ENCODE results near the gene HAUS8. TPM values are rescaled to one million over a fixed set of nuclear protein-coding genes. Genes with fewer than 3 reads are reported as not detected.

Gene HAUS8
- polyA plus RNA-seq, 6 donors from 2014 or later: 3.9 to 11.4 (median 7.2) TPM

DNA sequence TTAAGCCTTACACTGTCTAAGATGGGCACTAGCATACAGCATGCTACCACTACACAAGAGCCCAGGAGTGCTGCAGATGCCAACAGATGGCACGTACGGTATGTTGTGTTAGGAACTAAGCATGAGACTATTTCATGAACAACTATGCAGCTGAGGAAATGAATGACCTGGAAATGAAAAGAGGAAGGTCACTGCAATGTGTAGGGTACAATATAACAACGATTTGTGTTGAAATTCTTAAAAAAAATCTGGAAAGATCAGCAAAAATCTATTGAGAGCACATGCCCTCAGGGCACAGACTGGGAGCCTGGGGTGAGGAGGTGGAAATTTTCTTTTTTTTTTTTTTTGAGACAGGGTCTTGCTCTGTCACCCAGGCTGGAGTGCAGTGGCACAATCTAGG, 14.4 kb downstream of the HAUS8 start:
- Mint-ChIP-seq H3K4me3 (no peak overlapping the region), H3K9me3 (peaks cover 0 to 32% (median 20%) of the 10 kb centered on the region in 7 donors), H3K27ac (no peak overlapping the region), H3K36me3 (peaks cover 40 to 41% of the 10 kb centered on the region in 2 donors), H3K27me3 (no peaks in the 10 kb centered on the region), H3K4me1 (peaks cover 14 to 18% (median 16%) of the 10 kb centered on the region in 3 donors)
- DNase-seq (no peak), ATAC-seq (ENCODE audit: low read depth in 2 of 2) (no peak)

DNA sequence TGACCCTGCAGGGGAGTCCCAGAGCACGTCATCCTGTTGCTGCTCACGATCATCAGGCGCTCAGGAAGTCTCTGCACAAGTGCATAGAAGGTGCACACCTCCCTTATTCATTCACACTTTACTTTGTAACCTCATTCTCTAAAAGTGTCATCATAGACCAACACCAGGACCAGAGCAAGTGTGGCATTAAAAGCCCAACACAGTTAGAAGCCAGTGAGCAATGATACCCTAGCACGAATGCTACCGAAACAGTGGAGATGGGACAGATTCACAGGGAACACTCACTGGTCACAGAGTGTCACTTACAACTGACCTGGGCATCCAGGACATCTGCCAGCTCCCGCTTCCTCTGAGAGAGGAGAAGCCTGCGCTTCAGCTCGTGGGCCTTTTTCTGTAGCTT, 17.0 kb downstream of the HAUS8 start:
- H3K36me3 Mint-ChIP-seq: peaks cover 33 to 36% of the 10 kb centered on the region in 2 donors

DNA sequence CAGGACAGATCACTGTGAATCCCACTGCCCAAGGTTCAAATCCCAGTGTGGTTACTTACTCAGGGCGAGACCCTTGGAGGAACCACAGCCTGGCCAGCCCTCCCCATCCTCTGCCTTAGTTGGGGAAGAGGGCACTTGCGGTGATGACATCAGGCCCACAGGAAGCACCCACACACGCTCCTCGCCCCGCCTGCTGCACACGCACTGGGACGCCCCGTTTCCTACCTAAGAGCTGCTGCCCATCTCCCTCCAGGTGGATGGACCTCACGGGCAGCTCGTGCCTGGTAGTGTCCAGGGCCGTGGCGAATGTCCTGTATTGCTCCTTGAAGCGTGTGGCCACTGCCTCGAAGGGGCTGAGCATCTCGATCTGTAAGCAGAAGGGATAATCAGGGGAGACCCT, 19.6 kb downstream of the HAUS8 start:
- H3K27me3 Mint-ChIP-seq: no peaks in the 10 kb centered on the region
- no peak overlapping the region for H3K27ac Mint-ChIP-seq
- no peaks in the 10 kb centered on the region for H3K4me1 Mint-ChIP-seq
- peaks cover 38 to 42% of the 10 kb centered on the region in 2 donors for H3K36me3 Mint-ChIP-seq
- ATAC-seq (ENCODE audit: low read depth in 2 of 2): no peak
- DNase-seq: no peak
- peaks cover 0 to 32% (median 20%) of the 10 kb centered on the region in 7 donors for H3K9me3 Mint-ChIP-seq
- H3K4me3 Mint-ChIP-seq: no peak overlapping the region

More for the DNA sequence above, 17.0 kb downstream of the HAUS8 start:
- Mint-ChIP-seq H3K9me3 (peaks cover 0 to 32% (median 20%) of the 10 kb centered on the region in 7 donors), H3K27me3 (no peaks in the 10 kb centered on the region), H3K4me3 (no peak overlapping the region), H3K4me1 (peaks cover 0 to 3% (median 2%) of the 10 kb centered on the region in 3 donors), H3K27ac (peak overlapping the region in 1 of 6 donors; percentile 57)
- no peak for DNase-seq
- no peak for ATAC-seq (ENCODE audit: low read depth in 2 of 2)

DNA sequence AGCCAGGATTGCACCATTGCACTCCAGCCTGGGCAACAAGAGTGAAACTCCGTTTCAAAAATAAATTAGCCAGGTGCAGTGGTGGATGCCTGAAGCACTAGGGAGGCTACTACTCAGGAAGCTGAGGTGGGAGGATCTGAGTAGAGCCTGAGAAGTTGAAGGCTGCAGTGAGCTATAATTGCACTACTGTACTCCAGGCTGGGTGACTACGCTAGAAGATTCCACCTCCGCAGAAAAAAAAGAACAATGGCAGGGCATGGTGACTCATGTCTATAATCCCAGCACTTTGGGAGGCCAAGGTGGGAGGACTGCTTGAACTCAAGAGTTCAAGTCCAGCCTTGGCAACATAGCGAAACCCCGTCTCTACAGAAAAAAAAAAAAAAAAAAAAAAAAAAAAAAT, 20.5 kb downstream of the HAUS8 start:
- Mint-ChIP-seq H3K9me3 (peaks cover 0 to 29% (median 20%) of the 10 kb centered on the region in 7 donors), H3K4me3 (no peak overlapping the region), H3K27ac (no peak overlapping the region), H3K4me1 (no peaks in the 10 kb centered on the region), H3K36me3 (peaks cover 31 to 34% of the 10 kb centered on the region in 2 donors), H3K27me3 (no peaks in the 10 kb centered on the region)
- ATAC-seq (ENCODE audit: low read depth in 2 of 2): no peak
- no peak for DNase-seq

DNA sequence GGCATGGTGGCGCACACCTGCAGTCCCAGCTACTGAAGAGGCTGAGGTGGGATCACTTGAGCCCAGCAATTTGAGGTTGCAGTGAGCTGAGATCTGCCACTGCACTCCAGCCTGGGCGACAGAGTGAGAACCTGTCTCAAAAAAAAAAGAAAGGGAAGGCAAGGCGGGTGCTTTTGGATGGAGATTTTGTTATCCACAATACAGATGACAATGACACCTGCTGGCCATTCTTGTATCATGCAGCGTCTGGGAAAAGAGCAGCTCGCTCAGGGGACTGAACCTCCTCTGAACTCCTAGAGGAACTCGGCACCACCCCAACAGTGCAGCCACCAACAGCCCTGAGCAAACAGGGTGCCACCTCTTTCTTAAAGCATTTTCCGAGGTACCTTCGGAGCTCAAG, 22.8 kb downstream of the HAUS8 start:
- Mint-ChIP-seq H3K27ac (no peak overlapping the region), H3K27me3 (no peaks in the 10 kb centered on the region), H3K9me3 (peaks cover 0 to 6% (median 0%) of the 10 kb centered on the region in 7 donors), H3K4me1 (no peaks in the 10 kb centered on the region), H3K36me3 (peaks cover 9 to 11% of the 10 kb centered on the region in 2 donors), H3K4me3 (no peak overlapping the region)
- DNase-seq: no peak
- ATAC-seq (ENCODE audit: low read depth in 2 of 2): no peak

DNA sequence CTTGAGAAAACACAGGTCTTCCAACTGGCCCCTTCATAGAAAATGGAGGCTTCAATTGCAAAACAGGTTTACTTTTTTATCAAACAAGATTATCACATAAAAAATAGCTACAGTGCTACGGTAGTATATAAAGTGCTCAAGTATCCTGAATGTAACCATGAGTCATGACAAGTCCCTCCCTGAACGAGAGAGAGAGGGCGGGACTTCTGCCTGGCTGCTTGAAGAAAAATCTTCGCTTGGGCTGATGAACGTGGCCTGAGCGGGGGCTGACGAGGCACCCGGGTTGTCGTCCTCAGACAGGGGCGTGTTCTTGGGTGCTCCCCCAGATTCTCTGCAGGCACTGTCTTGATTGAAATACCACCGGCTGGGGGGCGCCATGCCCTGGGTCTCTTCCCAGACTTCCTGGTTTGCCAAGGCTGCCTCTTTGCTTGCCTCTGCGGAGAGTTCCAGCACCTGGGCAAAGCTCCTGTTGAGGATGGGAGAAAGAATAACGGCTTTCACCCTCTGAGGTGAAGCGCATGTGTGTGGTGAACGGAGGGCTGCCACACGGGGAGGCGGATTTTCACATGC, 25.5 kb downstream of the HAUS8 start:
- Mint-ChIP-seq H3K36me3 (peaks cover 4 to 9% of the 10 kb centered on the region in 2 donors), H3K27me3 (no peaks in the 10 kb centered on the region), H3K4me3 (no peak overlapping the region), H3K27ac (peak overlapping the region in 3 of 6 donors; percentile 44 to 83 (median 76)), H3K4me1 (no peaks in the 10 kb centered on the region), H3K9me3 (no peaks in the 10 kb centered on the region)
- DNase-seq: no peak
- ATAC-seq (ENCODE audit: low read depth in 2 of 2): no peak

DNA sequence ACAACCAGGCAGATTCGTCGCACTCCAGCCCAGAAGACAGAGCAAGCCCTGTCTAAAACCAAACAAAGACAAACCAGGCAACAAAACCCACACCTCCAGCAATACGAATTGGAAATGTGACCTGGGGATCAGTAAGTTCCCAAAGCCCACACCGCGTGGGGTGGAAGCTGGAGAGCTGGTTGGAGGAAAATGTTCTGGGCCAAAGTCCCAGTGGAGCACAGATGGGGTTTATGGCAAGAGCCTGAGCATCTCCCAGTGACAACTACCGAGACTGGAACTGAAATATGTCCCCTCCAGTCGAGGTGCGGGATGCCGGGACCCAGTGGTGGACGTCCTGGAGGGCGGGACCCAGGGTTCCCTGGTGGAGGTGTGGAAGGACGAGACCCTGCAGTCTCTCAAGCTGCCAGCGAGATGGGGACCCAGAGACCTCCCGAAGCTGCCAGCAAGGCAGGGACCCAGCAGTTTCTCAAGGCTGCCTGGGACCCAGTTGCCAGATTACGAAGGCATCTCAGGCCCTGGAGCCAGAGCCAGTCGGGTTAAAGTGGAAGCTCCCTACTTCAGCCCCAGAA, 26.3 kb downstream of the HAUS8 start:
- ATAC-seq (ENCODE audit: low read depth in 2 of 2) (no peak), DNase-seq (no peak)
- Mint-ChIP-seq H3K36me3 (peaks cover 4 to 9% of the 10 kb centered on the region in 2 donors), H3K27ac (no peak overlapping the region), H3K4me3 (no peak overlapping the region), H3K4me1 (no peaks in the 10 kb centered on the region), H3K27me3 (no peaks in the 10 kb centered on the region), H3K9me3 (no peaks in the 10 kb centered on the region)

DNA sequence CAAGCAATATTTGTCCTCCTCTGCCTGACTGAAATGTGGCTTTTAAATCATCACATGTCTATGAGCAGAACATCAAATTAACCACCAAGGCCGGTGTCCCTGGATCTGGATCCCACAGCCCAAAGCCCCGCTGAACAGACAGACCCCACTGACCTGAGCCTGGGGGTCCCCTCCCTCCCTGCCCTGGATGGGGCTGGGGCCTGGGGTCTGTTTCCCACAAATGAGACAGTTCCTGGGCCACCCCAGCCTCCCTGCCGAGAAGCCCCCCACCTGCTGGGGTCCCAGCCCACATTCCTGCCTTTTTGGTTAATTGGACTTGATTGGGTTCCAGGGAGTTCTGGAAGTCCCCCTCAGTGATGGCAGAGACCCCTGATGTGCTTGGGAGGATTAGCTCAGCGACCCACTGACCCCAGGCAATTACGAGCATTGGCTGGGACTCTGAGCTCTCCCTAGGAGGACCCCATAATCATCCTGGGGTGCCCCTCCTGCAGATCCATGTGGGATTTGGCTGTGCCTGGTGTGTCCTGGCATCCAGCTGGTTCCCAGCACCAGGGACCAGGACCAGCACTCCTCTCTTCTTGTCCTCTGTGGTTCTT, 29.2 kb downstream of the HAUS8 start:
- ATAC-seq (ENCODE audit: low read depth in 2 of 2): no peak
- H3K36me3 Mint-ChIP-seq: peaks cover 0 to 1% of the 10 kb centered on the region in 2 donors
- no peaks in the 10 kb centered on the region for H3K9me3 Mint-ChIP-seq
- peaks cover 0 to under 1% (median 0%) of the 10 kb centered on the region in 3 donors for H3K4me1 Mint-ChIP-seq
- H3K27me3 Mint-ChIP-seq: peaks cover 0 to 8% (median 3%) of the 10 kb centered on the region in 3 donors
- no peak for DNase-seq
- H3K27ac Mint-ChIP-seq: peak overlapping the region in 1 of 6 donors; percentile 11
- no peak overlapping the region for H3K4me3 Mint-ChIP-seq

DNA sequence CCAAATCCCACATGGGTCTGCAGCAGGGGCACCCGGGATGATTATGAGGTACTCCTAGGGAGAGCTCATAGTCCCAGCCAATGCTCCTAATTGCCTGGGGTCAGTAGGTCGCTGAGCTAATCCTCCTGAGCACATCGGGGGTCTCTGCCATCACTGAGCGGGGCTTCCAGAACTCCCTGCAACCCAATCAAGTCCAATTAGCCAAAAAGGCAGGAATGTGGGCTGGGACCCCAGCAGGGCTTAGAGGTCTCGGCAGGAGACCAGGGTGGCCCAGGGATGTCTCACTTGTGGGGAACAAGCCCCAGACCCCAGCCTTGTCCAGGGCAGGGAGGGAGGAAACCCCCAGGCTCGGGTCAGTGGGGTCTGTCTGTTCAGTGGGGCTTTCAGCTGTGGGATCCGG, 31.5 kb downstream of the HAUS8 start:
- ATAC-seq (ENCODE audit: low read depth in 2 of 2) (no peak), DNase-seq (no peak)
- Mint-ChIP-seq H3K4me1 (peaks cover 0 to 5% (median 0%) of the 10 kb centered on the region in 3 donors), H3K27ac (peak overlapping the region in 1 of 6 donors; percentile 91), H3K9me3 (no peaks in the 10 kb centered on the region), H3K27me3 (peaks cover 0 to 16% (median 14%) of the 10 kb centered on the region in 3 donors), H3K4me3 (no peak overlapping the region), H3K36me3 (no peaks in the 10 kb centered on the region)

DNA sequence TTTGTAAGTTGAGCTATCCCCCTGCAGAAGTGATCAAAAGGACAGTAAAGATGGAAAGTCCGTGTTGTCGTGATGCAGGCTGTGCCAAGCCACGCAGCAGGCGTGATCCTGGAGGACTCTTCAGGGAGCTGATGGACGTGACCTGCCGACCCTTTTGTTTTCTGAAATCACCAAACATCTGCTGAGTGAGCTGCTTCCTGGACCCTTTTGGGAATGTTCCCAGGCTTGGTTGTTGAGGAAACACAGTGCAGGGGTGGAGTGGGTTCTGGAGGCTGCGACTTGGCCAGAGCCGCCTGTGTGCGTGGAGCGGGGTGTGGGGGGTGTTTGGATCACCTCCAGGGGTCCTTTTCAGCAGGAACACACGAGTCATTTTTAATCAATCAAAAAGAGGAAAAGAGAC, 33.3 kb downstream of the HAUS8 start:
- no peak overlapping the region for H3K27ac Mint-ChIP-seq
- H3K36me3 Mint-ChIP-seq: no peaks in the 10 kb centered on the region
- no peak for DNase-seq
- no peak overlapping the region for H3K4me3 Mint-ChIP-seq
- peaks cover 0 to 24% (median 22%) of the 10 kb centered on the region in 3 donors for H3K27me3 Mint-ChIP-seq
- H3K9me3 Mint-ChIP-seq: no peaks in the 10 kb centered on the region
- no peak for ATAC-seq (ENCODE audit: low read depth in 2 of 2)
- H3K4me1 Mint-ChIP-seq: peaks cover 0 to 5% (median 0%) of the 10 kb centered on the region in 3 donors

DNA sequence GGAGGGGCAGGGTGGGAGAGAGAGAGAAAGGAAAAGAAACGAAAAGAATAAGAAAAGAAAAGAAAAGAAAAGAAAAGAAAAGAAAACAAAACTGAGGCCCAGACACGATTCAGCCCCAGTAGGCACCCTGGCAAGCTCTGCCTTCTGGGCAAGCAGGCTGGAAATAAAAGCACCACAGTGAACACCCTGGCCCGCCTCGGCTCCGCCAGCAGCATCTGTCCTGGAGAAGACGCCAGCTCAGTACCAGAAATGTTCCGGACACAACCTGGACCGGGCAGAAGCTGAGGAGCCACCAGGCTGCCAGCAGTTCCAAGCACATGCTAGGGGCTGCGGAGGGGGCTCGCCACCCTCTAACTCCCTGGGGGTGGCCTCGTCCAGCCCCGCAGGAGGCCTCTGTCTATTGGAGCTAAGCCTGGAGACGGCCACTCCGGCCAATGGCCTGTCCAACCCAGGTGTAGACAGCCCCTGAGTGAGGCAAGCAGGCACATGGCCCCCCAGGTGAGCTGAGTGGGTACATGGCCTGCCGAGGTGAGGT, 37.2 kb downstream of the HAUS8 start:
- no peaks in the 10 kb centered on the region for H3K9me3 Mint-ChIP-seq
- ATAC-seq (ENCODE audit: low read depth in 2 of 2): no peak
- H3K4me1 Mint-ChIP-seq: peaks cover 0 to 5% (median 3%) of the 10 kb centered on the region in 3 donors
- H3K27ac Mint-ChIP-seq: no peak overlapping the region
- no peak for DNase-seq
- H3K4me3 Mint-ChIP-seq: no peak overlapping the region
- no peaks in the 10 kb centered on the region for H3K36me3 Mint-ChIP-seq
- peaks cover 0 to 48% (median 29%) of the 10 kb centered on the region in 3 donors for H3K27me3 Mint-ChIP-seq

DNA sequence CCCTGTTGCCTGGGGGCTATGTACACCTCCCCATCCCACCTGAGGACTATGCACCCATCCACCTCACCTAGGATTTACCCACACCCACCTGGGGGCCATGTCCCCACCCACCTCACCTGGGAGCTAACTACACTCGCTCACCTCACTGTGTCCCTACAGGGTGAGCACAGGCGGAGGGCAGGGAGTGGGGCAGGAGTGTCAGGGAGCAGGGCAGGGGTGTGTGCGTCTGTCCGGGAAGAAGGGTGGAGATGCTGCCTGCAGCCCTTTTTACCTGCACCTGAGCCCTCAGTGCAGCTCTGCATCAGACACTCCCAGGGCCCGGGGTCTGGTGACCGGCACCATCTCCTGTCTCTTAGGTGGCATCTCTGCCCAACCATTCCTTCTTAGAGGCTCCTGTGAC, 38.1 kb downstream of the HAUS8 start:
- no peak overlapping the region for H3K27ac Mint-ChIP-seq

DNA sequence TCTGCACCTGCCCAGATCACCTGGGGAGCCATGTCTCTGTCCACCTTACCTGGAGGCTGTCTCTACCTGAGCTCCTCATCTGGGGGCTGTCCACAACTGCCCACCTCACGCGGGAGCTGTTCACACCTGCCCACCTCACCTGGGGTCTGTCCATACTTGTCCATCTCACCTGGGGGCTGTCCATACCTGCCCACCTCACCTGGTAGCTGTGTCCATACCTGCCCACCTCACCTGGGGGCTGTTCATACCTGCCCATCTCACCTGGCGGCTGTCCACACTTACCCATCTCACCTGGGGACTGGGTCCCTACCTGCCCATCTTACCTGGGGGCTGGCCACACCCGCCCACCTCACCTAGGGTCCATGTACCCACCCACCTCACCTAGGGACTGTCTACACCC, 38.6 kb downstream of the HAUS8 start:
- H3K27me3 Mint-ChIP-seq: peaks cover 5 to 52% (median 37%) of the 10 kb centered on the region in 3 donors
- H3K36me3 Mint-ChIP-seq: no peaks in the 10 kb centered on the region
- no peak overlapping the region for H3K27ac Mint-ChIP-seq
- no peaks in the 10 kb centered on the region for H3K9me3 Mint-ChIP-seq
- ATAC-seq (ENCODE audit: low read depth in 2 of 2) (no peak), DNase-seq (no peak)
- peaks cover 0 to 5% (median 3%) of the 10 kb centered on the region in 3 donors for H3K4me1 Mint-ChIP-seq
- H3K4me3 Mint-ChIP-seq: no peak overlapping the region

More for the DNA sequence above, 38.1 kb downstream of the HAUS8 start:
- Mint-ChIP-seq H3K9me3 (no peaks in the 10 kb centered on the region), H3K36me3 (no peaks in the 10 kb centered on the region), H3K27me3 (peaks cover 5 to 55% (median 37%) of the 10 kb centered on the region in 3 donors), H3K4me3 (no peak overlapping the region), H3K4me1 (peaks cover 0 to 5% (median 3%) of the 10 kb centered on the region in 3 donors)
- DNase-seq (no peak), ATAC-seq (ENCODE audit: low read depth in 2 of 2) (no peak)
